GM12878 (cell line): ENCODE measurements around the gene JOSD2. TPM values are rescaled to one million over a fixed set of nuclear protein-coding genes. Genes with fewer than 3 reads are reported as not detected.

Source experiments
- ATF2 ChIP-seq: IDR thresholded peaks from 2 replicates; pipeline ENCODE4 v1.6.1; 2012; ENCODE audit warnings: low read length, inconsistent platforms
- ATF7 ChIP-seq: fragments of 450-650 bp; IDR thresholded peaks from 2 replicates; pipeline ENCODE4 v1.6.1; 2016; ENCODE audit warnings: low read depth, mild to moderate bottlenecking
- BCL3 ChIP-seq: IDR thresholded peaks from 2 replicates; pipeline ENCODE4 v1.6.1; 2011; ENCODE audit warnings: borderline replicate concordance, low read depth, mild to moderate bottlenecking, moderate library complexity, low read length; ENCODE audit not compliant: insufficient read depth, poor library complexity, severe bottlenecking
- CBX3 ChIP-seq: fragments of 200-600 bp; sonication (generic); IDR thresholded peaks from 2 replicates; pipeline ENCODE4 v1.6.1; 2016; ENCODE audit warnings: low read depth, borderline replicate concordance
- CHD4 ChIP-seq: fragments of 200-600 bp; sonication (generic); IDR thresholded peaks from 2 replicates; pipeline ENCODE4 v1.6.1; 2016; ENCODE audit warnings: mild to moderate bottlenecking
- FOXM1 ChIP-seq: IDR thresholded peaks from 2 replicates; pipeline ENCODE4 v1.6.1; 2012; ENCODE audit warnings: low read depth, mild to moderate bottlenecking, inconsistent platforms, low read length, moderate library complexity
- GABPA ChIP-seq: IDR thresholded peaks from 2 replicates; pipeline ENCODE4 v1.6.1; 2014; ENCODE audit warnings: antibody characterized with exemption, low read depth, mild to moderate bottlenecking, inconsistent platforms
- GATAD2B ChIP-seq: fragments of 450-650 bp; conservative IDR thresholded peaks from 2 replicates; pipeline ENCODE4 v1.6.1; 2017; ENCODE audit warnings: low read depth, mild to moderate bottlenecking, moderate library complexity
- HDAC6 ChIP-seq: fragments of 200-600 bp; sonication (generic); IDR thresholded peaks from one replicate; pipeline ENCODE4 v1.8.0; 2017; ENCODE audit warnings: antibody characterized with exemption; ENCODE audit not compliant: unreplicated experiment
- NFIC ChIP-seq: IDR thresholded peaks from 2 replicates; pipeline ENCODE4 v1.6.1; 2012; ENCODE audit warnings: low read depth, mild to moderate bottlenecking, inconsistent platforms, low read length, moderate library complexity
- POU2F2 ChIP-seq: IDR thresholded peaks from 3 replicates; pipeline ENCODE4 v1.6.1; 2011; ENCODE audit warnings: low read depth, mild to moderate bottlenecking, low read length, borderline replicate concordance
- SIN3A ChIP-seq: IDR thresholded peaks from 2 replicates; pipeline ENCODE4 v1.6.1; 2012; ENCODE audit warnings: low read depth, low read length, improper control_type of control experiment
- SREBF2 ChIP-seq: IDR thresholded peaks from 2 replicates; pipeline ENCODE4 v1.6.1; 2012; ENCODE audit warnings: mild to moderate bottlenecking, low read length
- SUZ12 ChIP-seq: fragments of 200-600 bp; sonication (generic); IDR thresholded peaks from one replicate; pipeline ENCODE4 v1.6.1; 2018; ENCODE audit warnings: antibody characterized with exemption, mild to moderate bottlenecking; ENCODE audit not compliant: unreplicated experiment
- TBL1XR1 ChIP-seq: IDR thresholded peaks from 2 replicates; pipeline ENCODE4 v1.6.1; 2012; ENCODE audit warnings: low read depth, low read length, improper control_type of control experiment
- TCF3 ChIP-seq: IDR thresholded peaks from 2 replicates; pipeline ENCODE4 v1.6.1; 2012; ENCODE audit warnings: low read depth, mild to moderate bottlenecking, low read length, borderline replicate concordance; ENCODE audit not compliant: insufficient read depth
- USF1 ChIP-seq: IDR thresholded peaks from 2 replicates; pipeline ENCODE4 v1.6.1; 2011; ENCODE audit warnings: borderline replicate concordance, low read depth, mild to moderate bottlenecking, moderate library complexity, mixed read lengths, low read length; ENCODE audit not compliant: insufficient read depth; ENCODE audit errors: extremely low read length
- ZBTB33 ChIP-seq: fragments of 450-650 bp; IDR thresholded peaks from 2 replicates; pipeline ENCODE4 v1.6.1; 2017; ENCODE audit warnings: mild to moderate bottlenecking
- ZBTB40 ChIP-seq: fragments of 450-650 bp; IDR thresholded peaks from 2 replicates; pipeline ENCODE4 v1.6.1; 2016; ENCODE audit warnings: mild to moderate bottlenecking, moderate library complexity, borderline replicate concordance
- ZNF217 ChIP-seq: fragments of 450-650 bp; IDR thresholded peaks from 2 replicates; pipeline ENCODE4 v1.6.1; 2017; ENCODE audit warnings: antibody characterized with exemption, mild to moderate bottlenecking
- polyA plus RNA-seq, 11 experiments: library from polyadenylated mRNA; depleted of rRNA in 4 of 11; unstranded in 6 of 11; stranded (reverse) in 5 of 11; fragments of >200 nt; fragmentation: Nextera tagmentation in 4 of 11; fragmentation: Illumina TruSeq in 1 of 11; extraction: Ambion mirVana in 4 of 11; extraction: Trizol in 1 of 11; gene quantifications; 1 replicate in 1 of 11; 2 replicates in 10 of 11; pipeline versions ENCODE4 v1.2.1 to v1.2.3, GENCODE V29; 2011 to 2016; ENCODE audit warnings: inconsistent platforms in 2 of 11, missing spikeins in 2 of 11, low read depth in 1 of 11
- total RNA-seq, 4 experiments: library from RNA; depleted of rRNA in 3 of 4; stranded (reverse); fragments of >200 nt in 3 of 4; fragmentation: Illumina TruSeq in 1 of 4; extraction: Trizol in 1 of 4; gene quantifications; 2 replicates each; pipeline versions ENCODE4 v1.2.1 to v1.2.3, GENCODE V29; 2013 to 2021

Gene JOSD2
- total and polyA plus RNA-seq, 10 of the 15 experiments (the other 5 are each of a cell fraction or from before 2014, with no cell fraction given), result 0.91 to 26.7 (median 13.0) TPM

- TF ChIP-seq USF1 (peak; percentile 46), TBL1XR1 (no peak), POU2F2 (peak; percentile 28; the same call in 1 of the 3 replicates), ZBTB33 (no peak), SUZ12 (no peak), FOXM1 (no peak), NFIC (no peak), SIN3A (peak; percentile 57; the same call in 1 of the 2 replicates), GABPA (peak; percentile 90), BCL3 (peak; percentile 20), CBX3 (no peak), GATAD2B (peak; percentile 85), SREBF2 (no peak), ATF7 (peak; percentile 97), ZBTB40 (peak; percentile 92), ATF2 (peak; percentile 80), CHD4 (no peak), ZNF217 (no peak), TCF3 (no peak), HDAC6 (no peak)
These were observed at the start of gene JOSD2 (continued) for GRCh38 chr19:50511069-50511822.
